Measurements from ENCODE around the gene PHLPP1.
A peak's percentile ranks its signal among the peaks of the same experiment; 100 is the strongest.
"Not testable (repeated sequence)": the region's sequence is repeated elsewhere in the genome, so short reads cannot be mapped to it uniquely, and the experiment has no call there.

PHLPP1 gene

DNA sequence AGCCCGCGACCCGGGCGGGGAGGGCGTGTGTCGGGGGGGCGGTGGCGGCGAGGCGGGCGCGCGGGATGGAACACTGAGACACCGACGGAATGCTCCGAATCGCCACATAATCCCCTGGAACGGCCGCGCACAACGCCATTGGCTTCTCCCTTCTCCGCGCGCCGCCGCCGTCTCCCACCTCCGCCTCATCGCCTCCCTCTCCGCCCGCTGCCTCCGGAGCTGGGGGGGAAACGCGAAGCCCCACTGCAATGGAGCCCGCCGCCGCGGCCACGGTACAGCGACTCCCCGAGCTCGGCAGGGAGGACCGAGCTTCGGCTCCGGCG, at the start of gene PHLPP1:
Gene PHLPP1, plus strand, starts transcription at position 106 of the 323 bp plus-strand sequence. Its CDS starts 143 bp downstream, at position 249.
- peak; percentile 19 for DNase-seq (ENCODE audit: low read depth, low spot score)

DNA sequence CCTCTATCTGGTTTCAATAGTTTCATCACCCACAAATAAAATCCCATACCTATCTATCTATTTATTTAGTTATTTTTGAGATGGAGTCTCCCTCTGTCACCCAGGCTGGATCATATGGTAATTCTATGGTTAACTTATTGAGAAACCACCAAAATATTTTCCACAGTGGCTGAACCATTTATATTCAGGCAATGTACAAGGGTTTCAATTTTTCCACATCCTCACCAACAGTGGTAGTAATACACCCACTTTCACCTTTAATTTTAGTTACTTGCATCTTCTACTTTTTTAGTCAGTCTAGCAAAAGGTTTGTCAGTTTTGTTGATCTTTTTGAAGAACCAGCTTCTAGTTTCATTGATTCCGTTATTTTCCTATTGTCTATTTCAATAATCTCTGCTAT, 46.1 kb upstream of the PHLPP1 start:
- DNase-seq (ENCODE audit: low read depth, low spot score), result no peak

DNA sequence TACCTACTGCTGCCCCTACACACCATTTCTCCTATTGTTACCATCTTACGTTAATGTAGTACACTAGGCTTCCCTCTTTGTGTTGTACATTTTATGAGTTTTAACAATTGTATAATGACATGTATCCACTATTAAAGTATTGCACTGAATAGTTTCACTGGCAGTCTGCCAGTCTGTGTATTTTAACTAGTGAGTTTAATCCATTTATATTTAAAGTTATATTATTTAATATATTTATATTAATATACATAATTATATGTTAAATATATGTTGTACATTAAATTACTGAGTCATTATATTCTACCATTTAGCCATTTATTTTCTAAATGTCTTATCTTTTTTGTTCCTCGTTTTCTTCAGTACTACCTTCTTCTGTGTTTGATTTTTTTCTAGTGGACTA, 44.8 kb upstream of the PHLPP1 start:
- DNase-seq (ENCODE audit: low read depth, low spot score), result no peak

- no peak for DNase-seq (ENCODE audit: low read depth, low spot score)
Measured at GRCh38 chr18:62672600-62672999, 42.7 kb upstream of the PHLPP1 start.

DNA sequence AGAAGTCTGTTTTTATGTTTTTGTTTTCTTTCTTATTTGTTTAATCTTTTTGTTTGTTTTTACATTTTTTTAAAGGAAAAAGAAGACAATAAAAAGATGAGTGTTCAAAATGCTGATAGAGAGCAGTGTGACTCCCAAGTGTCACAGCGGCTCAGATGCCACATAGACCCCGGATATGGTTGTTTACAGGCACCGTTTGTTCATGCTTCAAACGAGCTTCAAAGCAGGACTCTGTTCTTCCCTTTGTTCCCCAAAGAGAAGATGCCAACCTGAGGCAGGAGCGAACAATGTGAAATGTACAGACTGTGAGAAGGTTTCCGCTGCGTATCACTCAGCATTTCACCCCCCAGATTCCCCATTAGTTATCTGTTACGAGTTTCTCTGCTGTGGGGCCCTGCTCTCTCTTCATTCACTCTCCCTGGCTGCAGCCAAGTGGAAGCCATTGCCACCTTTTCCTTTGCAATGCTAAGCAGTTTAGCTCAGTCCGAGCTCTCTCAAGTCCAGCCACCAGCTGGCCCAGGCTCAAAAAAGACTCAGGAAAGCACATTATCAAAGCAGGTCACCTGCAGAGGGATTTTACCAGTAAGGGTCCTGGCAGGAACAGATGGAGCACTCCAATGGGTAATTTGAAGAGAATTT, 36.4 kb upstream of the PHLPP1 start:
- DNase-seq (ENCODE audit: low read depth, low spot score), result no peak

DNA sequence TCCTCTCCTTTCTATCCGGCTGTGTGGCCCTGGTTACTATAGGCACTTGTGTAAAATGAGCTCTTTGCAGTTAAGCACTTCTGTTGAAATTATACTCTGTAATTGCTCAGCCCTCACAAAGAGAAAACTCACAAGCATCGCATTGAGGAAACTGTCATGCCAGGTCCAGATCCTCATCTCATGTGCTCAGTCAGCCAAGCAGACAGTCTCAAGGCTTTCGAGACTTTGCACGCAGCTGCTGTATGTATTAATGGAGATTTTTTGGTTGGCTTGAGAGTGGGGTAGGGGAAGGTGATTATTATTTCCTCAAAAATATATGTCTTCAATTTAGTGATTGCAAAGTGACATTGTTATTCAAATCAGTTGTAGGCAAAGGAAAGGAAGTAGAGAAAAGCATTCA, 33.0 kb upstream of the PHLPP1 start:
- no peak for DNase-seq (ENCODE audit: low read depth, low spot score)

DNA sequence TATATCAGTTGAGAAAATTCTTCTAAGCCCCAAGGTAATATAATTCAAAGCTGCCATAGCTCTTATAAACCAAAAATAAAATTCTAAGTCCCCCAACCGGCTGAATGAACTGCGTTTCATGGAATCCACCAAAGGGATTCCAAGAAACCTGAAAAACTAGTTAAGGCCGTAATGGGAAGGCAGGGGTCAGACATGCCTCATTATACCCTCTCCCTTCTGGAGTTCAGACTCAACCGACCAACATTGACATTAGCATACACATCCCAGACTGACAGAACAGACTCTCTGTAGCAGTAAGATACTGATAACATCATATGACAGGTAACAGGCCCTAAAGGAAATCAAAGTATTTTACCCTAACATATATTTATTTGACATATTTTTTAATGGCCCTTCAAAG, 31.4 kb upstream of the PHLPP1 start:
- DNase-seq (ENCODE audit: low read depth, low spot score), result no peak

DNA sequence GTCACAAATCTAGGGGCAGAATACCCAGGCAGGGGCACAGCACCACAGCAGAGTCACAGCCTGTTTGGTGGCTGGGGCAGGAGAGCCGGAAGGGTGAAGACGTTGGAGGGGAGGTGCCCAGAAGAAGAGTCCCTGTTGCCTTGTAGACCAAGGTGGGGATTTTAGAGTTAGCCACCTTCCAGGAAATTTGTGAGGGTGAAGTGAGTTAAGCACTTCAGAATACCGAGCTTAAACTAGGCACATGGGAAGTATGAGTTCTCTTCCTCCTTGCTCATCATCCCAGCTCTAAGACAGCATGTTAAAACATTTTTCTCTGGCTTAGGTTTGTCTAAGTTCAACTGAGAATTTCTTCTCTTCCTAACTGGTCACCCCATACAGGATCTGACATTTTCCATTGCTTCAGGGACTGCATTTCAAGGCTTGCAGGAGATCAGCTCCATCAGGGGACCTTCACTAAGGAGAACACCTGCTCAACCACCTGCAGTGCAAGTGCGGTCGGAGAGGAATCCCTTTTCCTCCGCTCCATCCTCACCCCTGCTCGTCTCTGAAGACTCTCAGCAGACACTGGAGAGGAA, 26.5 kb upstream of the PHLPP1 start:
- DNase-seq (ENCODE audit: low read depth, low spot score), result no peak

DNA sequence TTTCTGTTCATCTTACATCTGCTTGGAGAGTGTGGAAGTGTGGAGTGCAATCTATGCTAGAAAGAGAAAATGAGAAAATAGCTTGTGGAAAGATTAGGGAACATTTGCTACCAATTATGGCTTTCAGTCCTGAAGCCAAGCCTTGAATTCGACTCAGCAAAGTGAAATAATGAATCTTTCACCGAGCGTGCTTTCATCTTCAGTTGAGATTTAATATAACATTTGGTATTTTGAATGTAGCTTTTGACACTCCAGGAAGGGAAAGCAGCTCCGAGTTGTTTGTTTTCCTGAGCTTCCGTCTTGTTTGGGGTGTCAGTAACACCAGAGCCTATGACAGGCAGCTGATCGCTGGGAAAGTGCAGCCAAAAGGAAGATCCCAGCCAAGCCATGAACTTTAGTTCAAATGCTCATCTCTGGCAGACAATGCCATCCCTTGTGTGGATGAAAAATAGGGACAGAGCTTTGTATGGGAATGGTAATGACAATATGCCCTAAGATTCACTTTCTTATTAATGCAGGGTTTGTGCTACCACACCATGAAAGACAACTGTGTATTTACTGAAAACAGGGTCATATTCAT, 25.0 kb upstream of the PHLPP1 start:
- no peak for DNase-seq (ENCODE audit: low read depth, low spot score)

GRCh38 chr18:62693659-62694058, 21.7 kb upstream of the PHLPP1 start:
- no peak for DNase-seq (ENCODE audit: low read depth, low spot score)

- no peak for DNase-seq (ENCODE audit: low read depth, low spot score)
Measured at GRCh38 chr18:62697636-62698035, 17.7 kb upstream of the PHLPP1 start.

GRCh38 chr18:62702259-62702658, 13.1 kb upstream of the PHLPP1 start:
- DNase-seq (ENCODE audit: low read depth, low spot score), result no peak

GRCh38 chr18:62706879-62707278, 8.5 kb upstream of the PHLPP1 start:
- DNase-seq (ENCODE audit: low read depth, low spot score), result not testable (repeated sequence)

DNA sequence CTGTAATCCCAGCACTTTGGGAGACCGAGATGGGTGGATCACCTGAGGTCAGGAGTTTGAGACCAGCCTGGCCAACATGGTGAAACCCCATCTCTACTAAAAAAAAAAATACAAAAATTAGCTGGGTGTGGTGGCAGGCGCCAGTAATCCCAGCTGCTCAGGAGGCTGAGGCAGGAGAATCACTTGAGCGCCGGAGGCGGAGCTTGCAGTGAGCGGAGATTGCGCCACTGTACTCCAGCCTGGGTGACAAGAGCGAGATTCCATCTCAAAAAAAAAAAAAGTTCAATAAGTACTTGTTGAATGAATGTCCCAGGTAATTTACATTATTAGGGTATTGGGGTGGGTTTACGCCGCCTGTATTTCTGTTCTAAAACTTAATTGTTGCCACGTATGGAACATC, 5.4 kb upstream of the PHLPP1 start:
- not testable (repeated sequence) for DNase-seq (ENCODE audit: low read depth, low spot score)

- no peak for DNase-seq (ENCODE audit: low read depth, low spot score)
Measured at GRCh38 chr18:62710417-62710816, 4.9 kb upstream of the PHLPP1 start.

DNA sequence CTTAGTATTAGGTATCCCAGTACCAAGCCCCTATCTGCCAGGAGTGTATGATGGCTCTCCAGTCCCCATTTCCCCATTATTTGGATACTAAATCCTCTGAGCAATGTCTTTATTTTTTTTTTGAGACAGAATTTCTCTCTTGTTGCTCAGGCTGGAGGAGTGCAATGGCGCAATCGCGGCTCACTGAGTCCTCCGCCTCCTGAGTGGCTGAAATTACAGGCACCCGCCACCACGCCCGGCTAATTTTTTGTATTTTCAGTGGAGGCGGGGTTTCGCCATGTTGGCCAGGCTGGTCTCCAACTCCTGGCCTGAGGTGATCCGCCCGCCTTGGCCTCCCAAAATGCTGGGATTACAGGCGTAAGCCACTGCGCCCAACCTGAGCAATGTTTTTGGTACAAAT, 3.6 kb upstream of the PHLPP1 start:
- DNase-seq (ENCODE audit: low read depth, low spot score), result no peak

DNA sequence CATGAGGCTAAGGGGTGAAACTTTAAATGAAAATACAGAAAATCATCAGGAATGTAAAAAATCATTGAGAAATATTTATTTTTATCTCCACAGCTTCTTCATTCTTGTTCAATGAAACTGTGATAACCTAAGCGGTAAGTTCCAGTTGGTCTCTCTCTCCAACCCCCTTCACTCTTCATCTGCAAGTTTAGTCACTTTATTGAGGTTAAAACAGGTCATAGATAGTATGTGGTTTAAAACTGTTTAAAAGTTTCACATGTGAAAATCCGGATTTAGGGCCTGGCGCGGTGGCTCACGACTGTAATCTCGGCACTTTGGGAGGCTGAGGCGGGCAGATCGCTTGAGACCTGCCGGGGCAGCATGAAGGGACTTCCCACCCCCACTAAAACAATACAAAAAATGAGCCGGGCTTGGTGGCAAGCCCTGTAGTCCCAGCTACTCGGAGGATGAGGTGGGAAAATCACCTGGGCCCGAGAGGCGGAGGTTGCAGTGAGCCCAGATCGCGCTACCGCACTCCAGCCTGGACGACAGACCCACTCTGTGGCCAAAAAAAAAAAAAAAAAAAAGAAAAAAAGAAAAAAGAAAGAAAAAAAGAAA, 1.6 kb upstream of the PHLPP1 start:
- DNase-seq (ENCODE audit: low read depth, low spot score), result no peak

DNA sequence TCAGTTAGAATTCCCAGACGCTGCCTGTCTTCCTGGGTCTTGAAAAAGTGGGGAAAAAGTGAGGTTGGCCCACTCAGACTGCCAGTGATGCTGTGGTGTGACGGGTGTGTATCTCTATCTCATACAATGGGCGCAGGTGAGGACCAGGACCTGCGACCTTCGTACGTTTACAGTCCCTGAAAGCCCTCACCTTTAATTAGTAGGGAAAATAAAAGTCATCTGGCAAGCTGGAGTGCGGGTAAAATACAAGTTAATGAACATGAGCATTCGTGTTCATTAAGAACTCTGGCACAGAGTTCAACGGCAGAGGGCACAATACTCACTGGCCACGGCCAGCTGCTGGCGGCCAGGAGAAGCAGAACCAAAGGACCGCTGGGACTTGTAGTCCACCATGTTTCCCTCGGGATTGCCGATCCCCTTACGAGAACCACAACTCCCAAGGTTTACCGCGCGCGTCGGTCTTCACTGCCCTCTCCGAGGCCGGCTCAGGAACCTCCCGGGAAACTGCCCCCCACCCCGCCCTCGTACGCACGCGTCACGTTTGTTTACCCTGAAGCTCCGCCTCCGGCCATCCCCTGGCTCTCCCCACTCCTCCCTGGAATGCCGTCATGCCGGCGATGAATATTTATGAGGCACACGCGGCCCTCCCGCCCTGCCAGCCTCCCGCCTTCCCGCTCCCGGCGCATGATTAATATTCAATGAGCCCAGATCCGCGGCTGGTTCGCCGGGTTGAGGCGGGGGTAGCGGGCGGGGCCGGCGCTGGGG, 488 bp upstream of the PHLPP1 start:
- peak; percentile 80 for DNase-seq (ENCODE audit: low read depth, low spot score)

GRCh38 chr18:62715759-62716615, 646 bp downstream of the PHLPP1 start:
- DNase-seq (ENCODE audit: low read depth, low spot score), result peak; percentile 25

DNA sequence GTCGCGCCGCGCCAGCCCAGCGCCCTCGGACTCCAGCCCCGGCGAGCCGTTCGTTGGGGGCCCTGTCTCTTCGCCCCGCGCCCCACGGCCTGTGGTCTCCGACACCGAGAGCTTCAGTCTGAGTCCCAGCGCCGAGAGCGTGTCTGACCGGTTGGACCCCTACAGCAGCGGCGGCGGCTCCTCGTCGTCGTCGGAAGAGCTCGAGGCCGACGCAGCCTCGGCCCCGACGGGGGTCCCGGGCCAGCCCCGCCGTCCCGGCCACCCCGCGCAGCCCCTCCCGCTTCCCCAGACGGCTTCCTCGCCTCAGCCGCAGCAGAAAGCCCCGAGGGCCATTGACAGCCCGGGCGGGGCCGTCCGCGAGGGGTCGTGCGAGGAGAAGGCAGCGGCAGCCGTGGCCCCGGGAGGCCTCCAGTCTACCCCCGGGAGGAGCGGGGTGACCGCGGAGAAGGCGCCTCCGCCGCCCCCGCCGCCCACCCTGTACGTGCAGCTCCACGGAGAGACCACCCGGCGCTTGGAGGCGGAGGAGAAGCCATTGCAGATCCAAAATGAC, 1.4 kb downstream of the PHLPP1 start:
- DNase-seq (ENCODE audit: low read depth, low spot score), result no peak
